Activated naive CD8-positive, alpha-beta T cell treated with anti-CD3 and anti-CD28 coated beads, Interleukin-2, amount 10 ng/mL, durations not matched to agents 7 days and 5 days (primary cell): ENCODE measurements around the gene ENTR1. TPM values are rescaled to one million over a fixed set of nuclear protein-coding genes. Genes with fewer than 3 reads are reported as not detected.

Source experiments
- ATAC-seq: fragments of 150-1000 bp; cut with Tn5 transposase; one replicate; pipeline ENCODE4 v1.10.0; 2021; ENCODE audit warnings: low read depth, moderate library complexity
- POLR2A ChIA-PET: fragments of 350-600 bp; sonication (Branson Sonifier 250); formaldehyde crosslinking; loops from one replicate; lab custom pipeline; 2021; ENCODE audit warnings: antibody characterized with exemption; lab: Charles Lee
- DNase-seq: peaks from one replicate; pipeline ENCODE4 v3.0.0; 2021
- H3K27ac Mint-ChIP-seq: one replicate; pipeline ENCODE4 v1.8.0; 2022; ENCODE audit warnings: mild to moderate bottlenecking, mixed read lengths
- H3K27me3 Mint-ChIP-seq: one replicate; pipeline ENCODE4 v1.8.0; 2022; ENCODE audit warnings: mild to moderate bottlenecking, moderate library complexity, mixed read lengths
- H3K36me3 Mint-ChIP-seq: one replicate; pipeline ENCODE4 v1.8.0; 2021; ENCODE audit warnings: mild to moderate bottlenecking, mixed read lengths
- H3K4me1 Mint-ChIP-seq: one replicate; pipeline ENCODE4 v1.8.0; 2021; ENCODE audit warnings: mixed read lengths
- H3K4me3 Mint-ChIP-seq: one replicate; pipeline ENCODE4 v1.8.0; 2022; ENCODE audit warnings: mild to moderate bottlenecking, moderate library complexity, mixed read lengths
- H3K9me3 Mint-ChIP-seq: one replicate; pipeline ENCODE4 v1.8.0; 2021; ENCODE audit warnings: mixed read lengths
- total RNA-seq, 2 experiments: library from RNA; stranded (reverse); gene quantifications; one replicate each; pipeline ENCODE4 v1.2.3, GENCODE V29; 2021

The ENTR1 gene
- total RNA-seq, 2 experiments from 2014 or later = 55.5 to 56.2 TPM

GRCh38 chr9:136394312-136395019 lies 15.9 kb downstream of the ENTR1 start:
- DNase-seq (no peak), ATAC-seq (no peak)
- peaks cover 10% of the 10 kb centered on the region for H3K36me3 Mint-ChIP-seq
- POLR2A ChIA-PET = interaction anchor here (1.0 kb wide), 1 partner anchor 31 kb away, joined by 4 read pairs; the partner anchor contains the start of gene DNLZ
- H3K27ac Mint-ChIP-seq = no peak overlapping the region
- H3K4me3 Mint-ChIP-seq = no peak overlapping the region
- peaks cover 14% of the 10 kb centered on the region for H3K4me1 Mint-ChIP-seq
- H3K27me3 Mint-ChIP-seq = no peaks in the 10 kb centered on the region
- H3K9me3 Mint-ChIP-seq = no peaks in the 10 kb centered on the region

GRCh38 chr9:136393531-136393930 lies 16.9 kb downstream of the ENTR1 start:
- Mint-ChIP-seq H3K36me3 (peaks cover 11% of the 10 kb centered on the region), H3K9me3 (no peaks in the 10 kb centered on the region), H3K27ac (no peak overlapping the region), H3K4me3 (no peak overlapping the region), H3K27me3 (no peaks in the 10 kb centered on the region), H3K4me1 (peaks cover 10% of the 10 kb centered on the region)
- POLR2A ChIA-PET = interaction anchor here (1.2 kb wide), 1 partner anchor 140 kb away, joined by 3 read pairs; no protein-coding TSS in a partner anchor
- DNase-seq (no peak), ATAC-seq (no peak)

- peaks cover 6% of the 10 kb centered on the region for H3K4me1 Mint-ChIP-seq
- H3K36me3 Mint-ChIP-seq = peaks cover 15% of the 10 kb centered on the region
- H3K4me3 Mint-ChIP-seq = no peak overlapping the region
- no peak overlapping the region for H3K27ac Mint-ChIP-seq
- DNase-seq = no peak
- no peaks in the 10 kb centered on the region for H3K9me3 Mint-ChIP-seq
- POLR2A ChIA-PET = interaction anchor here (1.2 kb wide), 1 partner anchor 141 kb away, joined by 3 read pairs; no protein-coding TSS in a partner anchor
- ATAC-seq = no peak
- no peaks in the 10 kb centered on the region for H3K27me3 Mint-ChIP-seq
Observed at GRCh38 chr9:136392538-136393449, 17.6 kb downstream of the ENTR1 start.

- Mint-ChIP-seq H3K4me1 (peaks cover 4% of the 10 kb centered on the region), H3K36me3 (peaks cover 18% of the 10 kb centered on the region), H3K9me3 (no peaks in the 10 kb centered on the region), H3K4me3 (no peak overlapping the region), H3K27ac (no peak overlapping the region), H3K27me3 (no peaks in the 10 kb centered on the region)
- no peak for ATAC-seq
- POLR2A ChIA-PET = interaction anchor here (1.2 kb wide), 1 partner anchor 141 kb away, joined by 3 read pairs; no protein-coding TSS in a partner anchor
- no peak for DNase-seq
Observed at GRCh38 chr9:136391737-136392537, 18.5 kb downstream of the ENTR1 start.

- no peaks in the 10 kb centered on the region for H3K27me3 Mint-ChIP-seq
- peaks cover 18% of the 10 kb centered on the region for H3K4me1 Mint-ChIP-seq
- H3K9me3 Mint-ChIP-seq = no peaks in the 10 kb centered on the region
- no peak overlapping the region for H3K27ac Mint-ChIP-seq
- DNase-seq = no peak
- POLR2A ChIA-PET = no interaction called here
- no peak for ATAC-seq
- H3K36me3 Mint-ChIP-seq = peaks cover 30% of the 10 kb centered on the region
- no peak overlapping the region for H3K4me3 Mint-ChIP-seq
Observed at GRCh38 chr9:136389396-136389795, 21.0 kb downstream of the ENTR1 start.

- Mint-ChIP-seq H3K4me3 (no peak overlapping the region), H3K27ac (no peak overlapping the region), H3K9me3 (no peaks in the 10 kb centered on the region), H3K36me3 (peaks cover 35% of the 10 kb centered on the region), H3K4me1 (peaks cover 21% of the 10 kb centered on the region), H3K27me3 (no peaks in the 10 kb centered on the region)
- DNase-seq (no peak), ATAC-seq (no peak)
- POLR2A ChIA-PET = no interaction called here
Observed at GRCh38 chr9:136387217-136387616, 23.2 kb downstream of the ENTR1 start.

GRCh38 chr9:136386018-136386417 lies 24.4 kb downstream of the ENTR1 start:
- peaks cover 32% of the 10 kb centered on the region for H3K36me3 Mint-ChIP-seq
- no peak overlapping the region for H3K4me3 Mint-ChIP-seq
- DNase-seq = no peak

GRCh38 chr9:136385015-136385414 lies 25.4 kb downstream of the ENTR1 start:
- DNase-seq (peak; percentile 57), ATAC-seq (peak; percentile 78)
- Mint-ChIP-seq H3K27ac (peak overlapping the region; percentile 14), H3K27me3 (no peaks in the 10 kb centered on the region), H3K4me1 (peaks cover 21% of the 10 kb centered on the region), H3K36me3 (peaks cover 32% of the 10 kb centered on the region), H3K4me3 (peak overlapping the region; percentile 54), H3K9me3 (no peaks in the 10 kb centered on the region)
- POLR2A ChIA-PET = interaction anchor here (0.6 to 2.4 kb wide), 3 partner anchors 19 to 326 kb away, joined by 3 to 12 read pairs (median 5); partner anchors contain the start of gene DNLZ

More at GRCh38 chr9:136386018-136386417, 24.4 kb downstream of the ENTR1 start:
- Mint-ChIP-seq H3K27me3 (no peaks in the 10 kb centered on the region), H3K27ac (no peak overlapping the region), H3K4me1 (peaks cover 21% of the 10 kb centered on the region), H3K9me3 (no peaks in the 10 kb centered on the region)
- POLR2A ChIA-PET = interaction anchor here (0.7 kb wide), 1 partner anchor 259 kb away, joined by 4 read pairs; no protein-coding TSS in a partner anchor
- no peak for ATAC-seq

GRCh38 chr9:136383436-136383835 lies 27.0 kb downstream of the ENTR1 start:
- POLR2A ChIA-PET = interaction anchor here (2.4 kb wide), 1 partner anchor 20 kb away, joined by 12 read pairs; the partner anchor contains the start of gene DNLZ
- peaks cover 28% of the 10 kb centered on the region for H3K36me3 Mint-ChIP-seq

GRCh38 chr9:136381966-136382513 lies 28.4 kb downstream of the ENTR1 start:
- Mint-ChIP-seq H3K27me3 (no peaks in the 10 kb centered on the region), H3K4me3 (no peak overlapping the region), H3K4me1 (peaks cover 17% of the 10 kb centered on the region), H3K36me3 (peaks cover 20% of the 10 kb centered on the region), H3K27ac (no peak overlapping the region), H3K9me3 (no peaks in the 10 kb centered on the region)
- POLR2A ChIA-PET = interaction anchor here (1.4 kb wide), 1 partner anchor 19 kb away, joined by 3 read pairs; no protein-coding TSS in a partner anchor
- DNase-seq (no peak), ATAC-seq (no peak)

More at GRCh38 chr9:136383436-136383835, 27.0 kb downstream of the ENTR1 start:
- H3K27me3 Mint-ChIP-seq = no peaks in the 10 kb centered on the region
- ATAC-seq (no peak), DNase-seq (no peak)
- H3K4me3 Mint-ChIP-seq = no peak overlapping the region
- H3K9me3 Mint-ChIP-seq = no peaks in the 10 kb centered on the region
- peaks cover 17% of the 10 kb centered on the region for H3K4me1 Mint-ChIP-seq
- H3K27ac Mint-ChIP-seq = no peak overlapping the region

- Mint-ChIP-seq H3K4me1 (peaks cover 17% of the 10 kb centered on the region), H3K9me3 (no peaks in the 10 kb centered on the region), H3K36me3 (peaks cover 16% of the 10 kb centered on the region), H3K27me3 (no peaks in the 10 kb centered on the region), H3K27ac (no peak overlapping the region), H3K4me3 (no peak overlapping the region)
- POLR2A ChIA-PET = interaction anchor here (1.4 kb wide), 1 partner anchor 18 kb away, joined by 3 read pairs; no protein-coding TSS in a partner anchor
- ATAC-seq (no peak), DNase-seq (no peak)
Observed at GRCh38 chr9:136381311-136381710, 29.1 kb downstream of the ENTR1 start.

GRCh38 chr9:136380381-136380780 lies 30.0 kb downstream of the ENTR1 start:
- Mint-ChIP-seq H3K9me3 (no peaks in the 10 kb centered on the region), H3K4me1 (peaks cover 13% of the 10 kb centered on the region), H3K36me3 (peaks cover 12% of the 10 kb centered on the region), H3K27ac (no peak overlapping the region), H3K27me3 (no peaks in the 10 kb centered on the region), H3K4me3 (no peak overlapping the region)
- POLR2A ChIA-PET = no interaction called here
- DNase-seq = no peak
- ATAC-seq = no peak
